Measurements from ENCODE around the gene TCN1.
"Not testable (repeated sequence)": the region's sequence is repeated elsewhere in the genome, so short reads cannot be mapped to it uniquely, and the experiment has no call there.

The TCN1 gene

DNA sequence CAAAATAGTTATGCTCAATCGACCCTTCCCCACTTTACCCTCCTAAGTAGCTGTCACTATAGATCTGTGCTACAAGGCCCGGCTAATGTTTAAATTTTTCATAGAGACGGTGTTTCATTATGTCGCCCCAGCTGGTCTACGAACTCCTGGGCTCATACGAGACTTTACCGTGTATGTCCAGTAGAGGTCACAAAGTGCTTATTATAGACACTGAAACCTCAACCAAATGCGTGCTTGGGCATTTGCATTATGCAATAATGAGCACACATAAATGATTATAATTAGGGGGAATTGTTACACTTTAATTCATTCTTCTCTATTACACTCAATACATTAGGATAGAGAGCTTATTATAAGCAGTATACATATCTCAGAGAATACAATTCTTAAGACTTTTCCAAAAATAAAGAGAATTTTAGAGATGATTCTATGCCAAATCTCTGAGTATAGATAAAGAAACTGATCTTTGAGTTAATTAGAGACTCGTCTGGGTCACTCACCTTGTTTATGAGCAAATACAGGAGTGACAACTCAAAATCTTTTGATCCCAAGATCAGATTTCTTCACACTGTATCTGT is 43.2 kb downstream of the TCN1 start:
- no peaks in the 10 kb centered on the region for H3K79me2 ChIP-seq

DNA sequence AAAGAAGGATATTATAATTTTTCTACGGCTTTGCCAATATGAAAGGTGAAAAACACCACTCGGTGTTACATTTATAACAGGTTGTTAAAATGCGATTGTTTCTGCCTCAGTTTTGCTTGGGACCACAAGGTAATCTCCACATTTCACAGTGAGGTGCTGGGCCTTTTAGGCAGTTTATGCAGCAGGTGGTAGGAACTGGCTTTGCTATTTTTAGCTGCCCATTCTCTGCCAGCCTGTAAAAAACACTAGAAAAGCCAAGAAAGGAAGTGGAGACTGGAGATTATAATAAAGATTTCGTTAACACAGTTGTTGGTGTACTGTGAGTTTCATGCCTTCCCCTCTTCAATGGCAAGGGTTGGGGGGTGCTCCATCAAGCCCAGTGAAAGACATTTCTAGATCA is 47.7 kb downstream of the TCN1 start:
- H3K27me3 ChIP-seq (ENCODE audit: control insufficient read depth, insufficient read depth, low read length): no peaks in the 10 kb centered on the region
- H3K9ac ChIP-seq: no peak overlapping the region
- H3K27ac ChIP-seq: no peak overlapping the region
- TF ChIP-seq, protein P1, sequence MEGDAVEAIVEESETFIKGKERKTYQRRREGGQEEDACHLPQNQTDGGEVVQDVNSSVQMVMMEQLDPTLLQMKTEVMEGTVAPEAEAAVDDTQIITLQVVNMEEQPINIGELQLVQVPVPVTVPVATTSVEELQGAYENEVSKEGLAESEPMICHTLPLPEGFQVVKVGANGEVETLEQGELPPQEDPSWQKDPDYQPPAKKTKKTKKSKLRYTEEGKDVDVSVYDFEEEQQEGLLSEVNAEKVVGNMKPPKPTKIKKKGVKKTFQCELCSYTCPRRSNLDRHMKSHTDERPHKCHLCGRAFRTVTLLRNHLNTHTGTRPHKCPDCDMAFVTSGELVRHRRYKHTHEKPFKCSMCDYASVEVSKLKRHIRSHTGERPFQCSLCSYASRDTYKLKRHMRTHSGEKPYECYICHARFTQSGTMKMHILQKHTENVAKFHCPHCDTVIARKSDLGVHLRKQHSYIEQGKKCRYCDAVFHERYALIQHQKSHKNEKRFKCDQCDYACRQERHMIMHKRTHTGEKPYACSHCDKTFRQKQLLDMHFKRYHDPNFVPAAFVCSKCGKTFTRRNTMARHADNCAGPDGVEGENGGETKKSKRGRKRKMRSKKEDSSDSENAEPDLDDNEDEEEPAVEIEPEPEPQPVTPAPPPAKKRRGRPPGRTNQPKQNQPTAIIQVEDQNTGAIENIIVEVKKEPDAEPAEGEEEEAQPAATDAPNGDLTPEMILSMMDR (IDR thresholded peaks at IDR 0.05): no peak
- H3K79me2 ChIP-seq: no peaks in the 10 kb centered on the region
- H3K4me2 ChIP-seq (ENCODE audit: low read length): no peak overlapping the region
- H3K4me1 ChIP-seq: no peaks in the 10 kb centered on the region
- H3K9me3 ChIP-seq (ENCODE audit: control insufficient read depth, low read length): no peaks in the 10 kb centered on the region
- H3K36me3 ChIP-seq (ENCODE audit: control insufficient read depth, insufficient read depth, low read length): no peaks in the 10 kb centered on the region
- no peak overlapping the region for H2AFZ ChIP-seq
- no peak overlapping the region for H3K4me3 ChIP-seq (ENCODE audit: low read depth, low read length)

More for the DNA sequence above, 43.2 kb downstream of the TCN1 start:
- Histone ChIP-seq H3K4me2 (ENCODE audit: low read length) (no peak overlapping the region), H3K9me3 (ENCODE audit: control insufficient read depth, low read length) (no peaks in the 10 kb centered on the region), H3K27me3 (ENCODE audit: control insufficient read depth, insufficient read depth, low read length) (no peaks in the 10 kb centered on the region), H3K36me3 (ENCODE audit: control insufficient read depth, insufficient read depth, low read length) (no peaks in the 10 kb centered on the region), H3K4me1 (no peaks in the 10 kb centered on the region), H3K27ac (no peak overlapping the region), H3K9ac (no peak overlapping the region), H3K4me3 (ENCODE audit: low read depth, low read length) (no peak overlapping the region), H2AFZ (peak overlapping the region; percentile 1)
- TF ChIP-seq, protein P1 (IDR thresholded peaks at IDR 0.05): peak; percentile 17

DNA sequence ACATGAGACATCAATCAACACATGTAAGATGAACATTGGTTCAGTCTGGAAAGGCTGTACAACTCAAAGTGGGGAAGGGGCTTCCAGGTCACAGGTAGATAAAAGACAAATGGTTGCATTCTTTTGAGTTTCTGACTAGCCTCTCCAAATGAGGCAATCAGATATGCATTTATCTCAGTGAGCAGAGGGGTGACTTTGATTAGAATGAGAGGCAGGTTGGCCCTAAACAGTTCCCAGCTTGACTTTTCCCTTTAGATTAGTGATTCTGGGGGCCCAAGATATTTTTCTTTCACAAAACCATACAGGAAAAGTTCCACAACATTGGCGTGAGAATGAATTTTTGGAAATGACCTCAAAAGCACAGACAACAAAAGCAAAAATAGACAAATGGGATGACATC is 49.9 kb downstream of the TCN1 start:
- not testable (repeated sequence) for H2AFZ ChIP-seq; H3K9me3 ChIP-seq (ENCODE audit: control insufficient read depth, low read length); H3K36me3 ChIP-seq (ENCODE audit: control insufficient read depth, insufficient read depth, low read length); H3K27ac ChIP-seq; H3K27me3 ChIP-seq (ENCODE audit: control insufficient read depth, insufficient read depth, low read length); H3K4me3 ChIP-seq (ENCODE audit: low read depth, low read length); H3K4me2 ChIP-seq (ENCODE audit: low read length); H3K9ac ChIP-seq; H3K4me1 ChIP-seq; H3K79me2 ChIP-seq

DNA sequence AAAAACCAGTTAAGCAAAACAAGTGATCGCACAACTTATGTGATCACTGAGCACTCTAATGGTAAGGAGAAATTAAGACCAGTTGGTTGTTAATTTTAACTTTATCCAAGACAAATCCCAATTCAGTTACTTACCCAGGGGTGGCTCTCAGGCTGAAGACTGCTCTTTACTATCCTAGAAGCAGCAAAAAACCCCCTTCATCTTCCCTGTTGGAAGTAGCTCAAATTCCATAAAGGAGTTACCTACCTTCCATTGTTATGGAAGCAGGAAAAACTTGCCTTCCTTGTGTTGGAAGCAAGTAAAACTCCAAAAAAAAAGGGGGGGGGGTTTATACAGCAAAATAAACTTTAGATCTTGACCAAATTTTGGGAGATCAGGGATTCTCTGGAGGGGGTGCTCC is 50.5 kb downstream of the TCN1 start:
- TF ChIP-seq, protein P1 (IDR thresholded peaks at IDR 0.05): no peak
- Histone ChIP-seq H3K9ac (no peak overlapping the region), H3K27ac (no peak overlapping the region)

DNA sequence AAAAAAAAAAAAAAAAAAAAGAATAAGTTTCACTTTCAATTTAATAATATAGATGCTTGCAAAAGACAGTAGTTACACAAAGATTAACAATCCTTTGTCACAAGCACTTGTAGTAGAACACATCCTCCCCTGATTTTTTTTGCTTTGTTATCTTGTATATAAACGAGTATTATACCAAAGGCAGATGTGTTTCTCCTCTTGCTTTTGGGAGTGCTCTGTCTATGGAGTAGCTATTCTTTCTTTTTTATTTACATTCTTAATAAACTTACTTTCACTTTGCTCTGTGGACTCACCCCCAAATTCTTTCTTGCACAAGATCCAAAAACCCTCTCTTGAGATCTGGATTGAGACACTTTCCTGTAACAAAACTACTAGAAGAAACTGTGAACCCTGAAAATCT is 52.3 kb downstream of the TCN1 start:
- H3K27ac ChIP-seq: no peak overlapping the region
- TF ChIP-seq, protein P1 (IDR thresholded peaks at IDR 0.05): no peak

More for the DNA sequence above, 50.5 kb downstream of the TCN1 start:
- Histone ChIP-seq H3K27me3 (ENCODE audit: control insufficient read depth, insufficient read depth, low read length) (no peaks in the 10 kb centered on the region), H3K4me2 (ENCODE audit: low read length) (no peak overlapping the region), H3K4me1 (no peaks in the 10 kb centered on the region), H3K36me3 (ENCODE audit: control insufficient read depth, insufficient read depth, low read length) (no peaks in the 10 kb centered on the region), H3K4me3 (ENCODE audit: low read depth, low read length) (no peak overlapping the region), H2AFZ (no peak overlapping the region), H3K9me3 (ENCODE audit: control insufficient read depth, low read length) (no peaks in the 10 kb centered on the region), H3K79me2 (no peaks in the 10 kb centered on the region)

More for the DNA sequence above, 52.3 kb downstream of the TCN1 start:
- H3K4me1 ChIP-seq: no peaks in the 10 kb centered on the region
- no peak overlapping the region for H2AFZ ChIP-seq
- no peaks in the 10 kb centered on the region for H3K36me3 ChIP-seq (ENCODE audit: control insufficient read depth, insufficient read depth, low read length)
- no peaks in the 10 kb centered on the region for H3K79me2 ChIP-seq
- H3K9ac ChIP-seq: no peak overlapping the region
- H3K9me3 ChIP-seq (ENCODE audit: control insufficient read depth, low read length): no peaks in the 10 kb centered on the region
- no peaks in the 10 kb centered on the region for H3K27me3 ChIP-seq (ENCODE audit: control insufficient read depth, insufficient read depth, low read length)
- no peak overlapping the region for H3K4me2 ChIP-seq (ENCODE audit: low read length)
- no peak overlapping the region for H3K4me3 ChIP-seq (ENCODE audit: low read depth, low read length)

Measured in parathyroid adenoma (tissue), 2 donors.